ENCODE measurements around the gene CTU2. TPM values are rescaled to one million over a fixed set of nuclear protein-coding genes. Genes with fewer than 3 reads are reported as not detected.
A peak's percentile ranks its signal among the peaks of the same experiment; 100 is the strongest.

CTU2 gene
- total and polyA plus RNA-seq, 2 of the 8 experiments (the other 6 are each of a cell fraction or from before 2014, with no cell fraction given): 32.7 to 42.9 TPM

DNA sequence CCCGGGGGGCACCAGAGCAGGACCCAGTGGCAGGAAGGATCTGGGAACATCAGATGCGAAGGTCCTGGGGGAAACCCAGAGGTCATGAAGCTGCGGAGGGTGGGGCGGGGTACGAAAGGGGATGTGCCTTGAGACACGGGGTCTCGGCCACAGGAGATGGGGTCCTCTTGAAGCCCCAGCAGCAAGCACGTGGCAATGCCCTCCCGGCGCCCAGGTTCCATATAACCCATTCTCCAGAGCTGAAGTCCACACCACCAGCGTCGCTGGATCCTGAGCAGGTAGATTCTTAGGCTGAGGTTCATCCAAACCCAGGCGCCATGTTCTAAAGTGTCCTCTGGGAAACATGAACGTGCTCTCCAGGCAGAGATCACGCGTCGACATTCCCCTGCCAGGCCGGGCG, 57.8 kb downstream of the CTU2 start:
- FAIRE-seq: no peak
- CTCF ChIA-PET (ENCODE audit: partially characterized antibody): interaction anchor here (0.7 to 25.0 kb wide), 12 partner anchors 8 to 441 kb away, joined by 4 to 251 read pairs (median 8); no protein-coding TSS in a partner anchor
- H3K4me2 ChIP-seq (ENCODE audit: insufficient read depth in 1 of 2, low read depth in 2 of 2, low read length in 2 of 2): peak overlapping the region; percentile 30 to 64; a peak in 3 of 4 replicates

More for the DNA sequence above, 57.8 kb downstream of the CTU2 start:
- Histone ChIP-seq H4K20me1 (replicated peaks in 1 of 2; ENCODE audit: control insufficient read depth in 1 of 2, insufficient read depth in 2 of 2, low read length in 2 of 2) (peaks cover 2 to 11% of the 10 kb centered on the region in 2 experiments), H3K9me3 (ENCODE audit: insufficient read depth in 2 of 2, low read depth in 1 of 2, low read length in 1 of 2) (no peaks in the 10 kb centered on the region), H2BK120ac (replicated peaks; ENCODE audit: low read depth, low read length) (no peak overlapping the region), H4K5ac (ENCODE audit: insufficient read length, low read depth, low read length) (peak overlapping the region; percentile 3), H3K27me3 (replicated peaks in 1 of 4; ENCODE audit: control insufficient read depth in 3 of 4, extremely low read depth in 1 of 4, insufficient read depth in 3 of 4, low read length in 3 of 4) (no peaks in the 10 kb centered on the region), H2BK5ac (ENCODE audit: low read depth, low read length) (no peak overlapping the region; the same call in 1 of the 2 replicates), H3K27ac (ENCODE audit: low read depth, low read length) (no peak overlapping the region), H3K4ac (replicated peaks; ENCODE audit: insufficient read length, low read depth, low read length) (no peak overlapping the region), H2BK20ac (ENCODE audit: low read length) (no peak overlapping the region), H3K79me1 (ENCODE audit: low read depth, low read length) (peaks cover 8% of the 10 kb centered on the region), H3K23me2 (ENCODE audit: low read depth, low read length) (no peaks in the 10 kb centered on the region), H3K23ac (ENCODE audit: insufficient read length) (no peak overlapping the region), H3K4me3 (ENCODE audit: extremely low read depth in 1 of 4, insufficient read depth in 2 of 4, low read depth in 3 of 4, low read length in 4 of 4) (0 out of 8 replicates have a peak overlapping the region, but pooled peaks of 1 of the 4 experiments have one; percentile 3), H4K8ac (ENCODE audit: extremely low read depth, insufficient read depth, low read length) (no peak overlapping the region; the same call in 1 of the 2 replicates), H2BK12ac (ENCODE audit: low read depth, low read length) (no peak overlapping the region; the same call in 1 of the 2 replicates), H3K56ac (replicated peaks; ENCODE audit: insufficient read length, low read depth, low read length) (no peak overlapping the region), H3K14ac (ENCODE audit: insufficient read length) (no peak overlapping the region), H3K36me3 (ENCODE audit: control insufficient read depth in 2 of 4, insufficient read depth in 4 of 4, low read length in 3 of 4) (no peaks in the 10 kb centered on the region), H2BK15ac (ENCODE audit: low read length) (no peak overlapping the region), H3K4me1 (replicated peaks in 1 of 4; ENCODE audit: control insufficient read depth in 3 of 4, insufficient read depth in 4 of 4, low read length in 3 of 4) (peaks cover 4 to 45% (median 36%) of the 10 kb centered on the region in 4 experiments), H3K18ac (ENCODE audit: extremely low read depth, low read length) (peak overlapping the region; percentile 55), H2AK5ac (ENCODE audit: low read depth, low read length) (no peak overlapping the region), H3K79me2 (ENCODE audit: control insufficient read depth in 1 of 2, insufficient read depth in 2 of 2, low read length in 2 of 2) (peaks cover 0 to 4% of the 10 kb centered on the region in 2 experiments; a peak in 1 of 4 replicates), H2AFZ (ENCODE audit: low read length) (no peak overlapping the region), H3K9ac (replicated peaks in 1 of 4; ENCODE audit: extremely low read depth in 1 of 4, low read depth in 3 of 4, low read length in 3 of 4) (no peak overlapping the region), H4K91ac (replicated peaks; ENCODE audit: insufficient read length, low read length) (peak overlapping the region; percentile 8)
- TF ChIP-seq ASH2L (IDR thresholded peaks at IDR 0.05; ENCODE audit: low read length): no peak
- no peak for TF ChIP-seq E2F6 (IDR thresholded peaks at IDR 0.05)
- TF ChIP-seq EP300 (IDR thresholded peaks at IDR 0.05; ENCODE audit: borderline replicate concordance in 1 of 2, low read depth in 2 of 2, low read length in 2 of 2): no peak
- no peak for TF ChIP-seq KDM5A (IDR thresholded peaks at IDR 0.05; ENCODE audit: low read length)
- no peak for TF ChIP-seq NRF1 (IDR thresholded peaks at IDR 0.05; ENCODE audit: low read depth, low read length)
- TF ChIP-seq JUN (IDR thresholded peaks at IDR 0.05; ENCODE audit: low read depth, low read length): no peak
- TF ChIP-seq POLR2AphosphoS5 (IDR thresholded peaks at IDR 0.05; ENCODE audit: low read depth, low read length): no peak
- 89% methylated on average over 19 of the region's 19 CpGs; no CpG with 5 or more reads in 1 of the 2 experiments for WGBS, 2 experiments (ENCODE audit: extremely low coverage in 1 of 2, insufficient coverage in 1 of 2, insufficient read length in 1 of 2, insufficient replicate concordance in 2 of 2, low coverage in 1 of 2, low lambda C conversion rate in 2 of 2, missing lambda C conversion rate in 1 of 2)
- POLR2A ChIA-PET (ENCODE audit: partially characterized antibody): interaction anchor here (0.8 to 4.1 kb wide), 9 partner anchors 9 to 46 kb away, joined by 3 to 22 read pairs (median 4); partner anchors contain the start of gene APRT
- DNase-seq (ENCODE audit: low read depth in 1 of 2, low spot score in 2 of 2): no peak

Measured in H1 (cell line).